ELR (cell line): ENCODE measurements around the gene TP73.

ENCODE experiments used
- DNase-seq: peaks from one replicate; pipeline ENCODE4 v3.0.0-alpha.2; 2015; ENCODE audit warnings: low read depth

The TP73 gene

GRCh38 chr1:3653286-3653618, 936 bp downstream of the TP73 start:
- DNase-seq = no peak

GRCh38 chr1:3654549-3655281, 2.4 kb downstream of the TP73 start:
- no peak for DNase-seq

- no peak for DNase-seq
These were observed 4.3 kb downstream of the TP73 start for GRCh38 chr1:3656450-3657095.

- DNase-seq = no peak
These were observed 4.8 kb downstream of the TP73 start for GRCh38 chr1:3657096-3657475.

- DNase-seq = no peak
These were observed 5.4 kb downstream of the TP73 start for GRCh38 chr1:3657578-3658230.

GRCh38 chr1:3658231-3658615, 5.9 kb downstream of the TP73 start:
- DNase-seq = no peak

- DNase-seq = no peak
These were observed 6.8 kb downstream of the TP73 start for GRCh38 chr1:3659093-3659492.

GRCh38 chr1:3660704-3661103, 8.4 kb downstream of the TP73 start:
- no peak for DNase-seq

GRCh38 chr1:3661631-3662030, 9.3 kb downstream of the TP73 start:
- DNase-seq = no peak

GRCh38 chr1:3662080-3662671, 9.9 kb downstream of the TP73 start:
- DNase-seq = no peak

- DNase-seq = no peak
These were observed 11.8 kb downstream of the TP73 start for GRCh38 chr1:3663999-3664699.

- no peak for DNase-seq
These were observed 12.5 kb downstream of the TP73 start for GRCh38 chr1:3664700-3665375.

- no peak for DNase-seq
These were observed 15.8 kb downstream of the TP73 start for GRCh38 chr1:3668148-3668547.

- DNase-seq = no peak
These were observed 16.4 kb downstream of the TP73 start for GRCh38 chr1:3668585-3669300.

GRCh38 chr1:3669421-3669821, 17.1 kb downstream of the TP73 start:
- no peak for DNase-seq

GRCh38 chr1:3669971-3670431, 17.7 kb downstream of the TP73 start:
- no peak for DNase-seq

GRCh38 chr1:3670823-3671265, 18.5 kb downstream of the TP73 start:
- no peak for DNase-seq

GRCh38 chr1:3671371-3672180, 19.3 kb downstream of the TP73 start:
- DNase-seq = peak; percentile 23

GRCh38 chr1:3672231-3672970, 20.1 kb downstream of the TP73 start:
- no peak for DNase-seq

- no peak for DNase-seq
These were observed 20.6 kb downstream of the TP73 start for GRCh38 chr1:3672971-3673361.
